ENCODE results near the gene KIF26A.
"Not testable (repeated sequence)": the region's sequence is repeated elsewhere in the genome, so short reads cannot be mapped to it uniquely, and the experiment has no call there.

The KIF26A gene

GRCh38 chr14:104207142-104208014, 69.0 kb downstream of the KIF26A start:
- TF ChIP-seq KLF17 (tag by site-specific recombination; IDR thresholded peaks at IDR 0.05) (no peak), ZNF121 (tag by site-specific recombination; IDR thresholded peaks at IDR 0.05) (no peak), ZNF350 (tag by site-specific recombination; IDR thresholded peaks at IDR 0.05) (no peak), ZNF48 (tag by site-specific recombination; IDR thresholded peaks at IDR 0.05) (no peak), GLI2 (tag by site-specific recombination; IDR thresholded peaks at IDR 0.05; ENCODE audit: borderline replicate concordance, low read depth) (no peak)
- ChIA-PET CTCF (no interaction called here), POLR2A (interaction anchor here (0.6 kb wide), 1 partner anchor 63 kb away, joined by 3 read pairs; no protein-coding TSS in a partner anchor)
- no peak overlapping the region for H3K27ac ChIP-seq (ENCODE audit: extremely low read depth, low read depth, low read length)
- H3K36me3 ChIP-seq (ENCODE audit: control insufficient read depth in 2 of 2, insufficient read depth in 1 of 2, low read length in 2 of 2), result no peaks in the 10 kb centered on the region
- no peaks in the 10 kb centered on the region; the same call in 1 of the 2 replicates for H3K4me1 ChIP-seq (ENCODE audit: control insufficient read depth, insufficient read depth, low read length)
- H3K4me3 ChIP-seq (ENCODE audit: low read depth, low read length), result no peak overlapping the region
- no peaks in the 10 kb centered on the region for H3K9me3 ChIP-seq (ENCODE audit: control insufficient read depth, insufficient read depth, low read depth, low read length)

GRCh38 chr14:104208015-104208295, 69.6 kb downstream of the KIF26A start:
- H3K27ac ChIP-seq (ENCODE audit: extremely low read depth, low read depth, low read length); CTCF ChIA-PET; H3K9me3 ChIP-seq (ENCODE audit: control insufficient read depth, insufficient read depth, low read depth, low read length); H3K4me3 ChIP-seq (ENCODE audit: low read depth, low read length); H3K36me3 ChIP-seq (ENCODE audit: control insufficient read depth in 2 of 2, insufficient read depth in 1 of 2, low read length in 2 of 2); H3K4me1 ChIP-seq (ENCODE audit: control insufficient read depth, insufficient read depth, low read length): not testable (repeated sequence)
- POLR2A ChIA-PET, result interaction anchor here (0.6 kb wide), 1 partner anchor 64 kb away, joined by 3 read pairs; no protein-coding TSS in a partner anchor

- H3K36me3 ChIP-seq (ENCODE audit: control insufficient read depth in 2 of 2, insufficient read depth in 1 of 2, low read length in 2 of 2); H3K9me3 ChIP-seq (ENCODE audit: control insufficient read depth, insufficient read depth, low read depth, low read length); H3K4me3 ChIP-seq (ENCODE audit: low read depth, low read length); H3K27ac ChIP-seq (ENCODE audit: extremely low read depth, low read depth, low read length); H3K4me1 ChIP-seq (ENCODE audit: control insufficient read depth, insufficient read depth, low read length); CTCF ChIA-PET: not testable (repeated sequence)
- POLR2A ChIA-PET, result interaction anchor here (0.6 kb wide), 1 partner anchor 64 kb away, joined by 3 read pairs; no protein-coding TSS in a partner anchor
Measured at GRCh38 chr14:104208331-104208730, 69.9 kb downstream of the KIF26A start.

- H3K27ac ChIP-seq (ENCODE audit: extremely low read depth, low read depth, low read length); H3K4me3 ChIP-seq (ENCODE audit: low read depth, low read length); H3K9me3 ChIP-seq (ENCODE audit: control insufficient read depth, insufficient read depth, low read depth, low read length); POLR2A ChIA-PET; H3K36me3 ChIP-seq (ENCODE audit: control insufficient read depth in 2 of 2, insufficient read depth in 1 of 2, low read length in 2 of 2); H3K4me1 ChIP-seq (ENCODE audit: control insufficient read depth, insufficient read depth, low read length): not testable (repeated sequence)
- CTCF ChIA-PET, result interaction anchor here (0.6 kb wide), 1 partner anchor 79 kb away, joined by 7 read pairs; no protein-coding TSS in a partner anchor
Measured at GRCh38 chr14:104209071-104209470, 70.7 kb downstream of the KIF26A start.

- POLR2A ChIA-PET, result no interaction called here
Measured at GRCh38 chr14:104209985-104210816, 71.8 kb downstream of the KIF26A start.

More at GRCh38 chr14:104209985-104210816, 71.8 kb downstream of the KIF26A start:
- H3K4me1 ChIP-seq (ENCODE audit: control insufficient read depth, insufficient read depth, low read length), result no peaks in the 10 kb centered on the region; the same call in 1 of the 2 replicates
- TF ChIP-seq ZNF510 (tag by site-specific recombination; IDR thresholded peaks at IDR 0.05; ENCODE audit: insufficient replicate concordance), result no peak
- TF ChIP-seq BCL11A (tag by site-specific recombination; IDR thresholded peaks at IDR 0.05; ENCODE audit: low read depth), result no peak
- no peak for TF ChIP-seq ZBTB10 (tag by site-specific recombination; IDR thresholded peaks at IDR 0.05)
- peak; percentile 86 for TF ChIP-seq GLIS1 (tag by site-specific recombination; IDR thresholded peaks at IDR 0.05)
- H3K4me3 ChIP-seq (ENCODE audit: low read depth, low read length), result no peak overlapping the region
- no peak overlapping the region for H3K27ac ChIP-seq (ENCODE audit: extremely low read depth, low read depth, low read length)
- CTCF ChIA-PET, result no interaction called here
- H3K36me3 ChIP-seq (ENCODE audit: control insufficient read depth in 2 of 2, insufficient read depth in 1 of 2, low read length in 2 of 2), result no peaks in the 10 kb centered on the region
- H3K9me3 ChIP-seq (ENCODE audit: control insufficient read depth, insufficient read depth, low read depth, low read length), result no peaks in the 10 kb centered on the region

Measured in HEK293 (cell line).